ENCODE results near the gene COX5A.

GRCh38 chr15:74908635-74909034, 29.2 kb downstream of the COX5A start:
- TF ChIP-seq CTCF (IDR thresholded peaks at IDR 0.05): no peak
- TF ChIP-seq POLR2A (IDR thresholded peaks at IDR 0.05): no peak

Measured in breast epithelium (tissue), 3 donors.